Mesangial cell (primary cell): ENCODE results near the gene NR0B1. TPM values are rescaled to one million over a fixed set of nuclear protein-coding genes. Genes with fewer than 3 reads are reported as not detected.

Experiments used
- total RNA-seq: library from RNA; depleted of rRNA; stranded (reverse); fragments of >200 nt; gene quantifications from 2 replicates; pipeline ENCODE4 v1.2.3, GENCODE V29; 2015

NR0B1 gene, protein sequence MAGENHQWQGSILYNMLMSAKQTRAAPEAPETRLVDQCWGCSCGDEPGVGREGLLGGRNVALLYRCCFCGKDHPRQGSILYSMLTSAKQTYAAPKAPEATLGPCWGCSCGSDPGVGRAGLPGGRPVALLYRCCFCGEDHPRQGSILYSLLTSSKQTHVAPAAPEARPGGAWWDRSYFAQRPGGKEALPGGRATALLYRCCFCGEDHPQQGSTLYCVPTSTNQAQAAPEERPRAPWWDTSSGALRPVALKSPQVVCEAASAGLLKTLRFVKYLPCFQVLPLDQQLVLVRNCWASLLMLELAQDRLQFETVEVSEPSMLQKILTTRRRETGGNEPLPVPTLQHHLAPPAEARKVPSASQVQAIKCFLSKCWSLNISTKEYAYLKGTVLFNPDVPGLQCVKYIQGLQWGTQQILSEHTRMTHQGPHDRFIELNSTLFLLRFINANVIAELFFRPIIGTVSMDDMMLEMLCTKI
- 0.38 and 0.65 TPM in 2 replicates for total RNA-seq

DNA sequence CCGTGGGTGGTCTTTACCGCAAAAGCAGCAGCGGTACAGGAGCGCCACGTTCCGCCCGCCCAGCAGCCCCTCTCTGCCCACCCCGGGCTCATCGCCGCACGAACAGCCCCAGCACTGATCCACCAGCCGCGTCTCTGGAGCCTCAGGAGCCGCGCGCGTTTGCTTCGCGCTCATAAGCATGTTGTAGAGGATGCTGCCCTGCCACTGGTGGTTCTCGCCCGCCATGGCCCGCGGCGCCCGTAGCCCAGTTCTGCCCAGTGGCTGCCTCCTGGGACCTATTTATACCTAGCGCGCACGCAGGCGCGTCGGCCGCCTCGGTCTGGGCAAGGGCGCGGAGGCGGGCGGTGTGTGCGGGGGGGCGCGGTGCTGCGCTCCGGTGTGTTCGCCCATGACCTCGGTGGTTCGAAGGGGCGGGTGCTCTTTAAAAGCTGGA lies at the start of gene NR0B1:
Gene NR0B1, minus strand, starts transcription at position 252 of the 433 bp plus-strand sequence. Its CDS starts 27 bp downstream, at position 225.

Other genes starting within 250 kb of the NR0B1 start
- not detected in 2 replicates for gene MAGEB2, start 93.8 kb downstream of the NR0B1 start, total RNA-seq
- gene MAGEB3, start 78.7 kb downstream of the NR0B1 start, total RNA-seq = not detected in 2 replicates
- not detected in 2 replicates for gene MAGEB4, start 67.4 kb downstream of the NR0B1 start, total RNA-seq
- gene MAGEB1, start 62.2 kb downstream of the NR0B1 start, total RNA-seq = not detected in 2 replicates